CD4-positive, alpha-beta T cell treated with Interleukin-1 beta for 1 hour (primary cell): ENCODE data around the gene RPS6KA4.

Source experiments
- DNase-seq, 2 donors: peaks; one replicate each; pipeline ENCODE4 v3.0.0-alpha.2; 2020 to 2022

RPS6KA4 gene

GRCh38 chr11:64349404-64349803 lies 9.6 kb upstream of the RPS6KA4 start:
- no peak for DNase-seq

- DNase-seq, result no peak
Measured at GRCh38 chr11:64351136-64351631, 7.8 kb upstream of the RPS6KA4 start.

- no peak for DNase-seq
Measured at GRCh38 chr11:64352099-64352994, 6.6 kb upstream of the RPS6KA4 start.

- no peak for DNase-seq
Measured at GRCh38 chr11:64352995-64353714, 5.8 kb upstream of the RPS6KA4 start.

- DNase-seq, result no peak
Measured at GRCh38 chr11:64353715-64354506, 5.1 kb upstream of the RPS6KA4 start.

- DNase-seq, result peak; percentile 25 to 67
Measured at GRCh38 chr11:64355078-64355940, 3.7 kb upstream of the RPS6KA4 start.

- DNase-seq, result peak; percentile 35 to 37
Measured at GRCh38 chr11:64356498-64357411, 2.2 kb upstream of the RPS6KA4 start.

- DNase-seq, result no peak
Measured at GRCh38 chr11:64357446-64357845, 1.5 kb upstream of the RPS6KA4 start.

GRCh38 chr11:64357904-64358535 lies 942 bp upstream of the RPS6KA4 start:
- peak in 1 of 2 donors; percentile 22 for DNase-seq

- no peak for DNase-seq
Measured at GRCh38 chr11:64358536-64358906, 441 bp upstream of the RPS6KA4 start.

- peak in 1 of 2 donors; percentile 26 for DNase-seq
Measured at GRCh38 chr11:64359712-64360445, 917 bp downstream of the RPS6KA4 start.

GRCh38 chr11:64360448-64360921 lies 1.5 kb downstream of the RPS6KA4 start:
- no peak for DNase-seq

GRCh38 chr11:64361659-64362058 lies 2.7 kb downstream of the RPS6KA4 start:
- no peak for DNase-seq

GRCh38 chr11:64362339-64362738 lies 3.4 kb downstream of the RPS6KA4 start:
- DNase-seq, result no peak

GRCh38 chr11:64364435-64364834 lies 5.5 kb downstream of the RPS6KA4 start:
- no peak for DNase-seq

- DNase-seq, result no peak
Measured at GRCh38 chr11:64364911-64365310, 5.9 kb downstream of the RPS6KA4 start.

- no peak for DNase-seq
Measured at GRCh38 chr11:64366751-64367150, 7.8 kb downstream of the RPS6KA4 start.

- no peak for DNase-seq
Measured at GRCh38 chr11:64367931-64368672, 9.1 kb downstream of the RPS6KA4 start.

- no peak for DNase-seq
Measured at GRCh38 chr11:64368673-64369074, 9.7 kb downstream of the RPS6KA4 start.
